Ramos (cell line): ENCODE data around the gene CSMD2.

Experiments
- in situ Hi-C: fragments of 300-500 bp; cut with MboI; formaldehyde crosslinking; loops from one replicate; pipeline ENCODE4 v1.14.3; 2022; ENCODE audit warnings: low sequenced_read_pairs; ENCODE audit not compliant: unreplicated experiment

The CSMD2 gene

GRCh38 chr1:33667386-33668282 is 497.4 kb downstream of the CSMD2 start:
- in situ Hi-C loops, result no loop called here

GRCh38 chr1:33666616-33667015 is 498.4 kb downstream of the CSMD2 start:
- in situ Hi-C loops, result no loop called here

- in situ Hi-C loops, result no loop called here
Measured at GRCh38 chr1:33661811-33662454, 503.1 kb downstream of the CSMD2 start.

DNA sequence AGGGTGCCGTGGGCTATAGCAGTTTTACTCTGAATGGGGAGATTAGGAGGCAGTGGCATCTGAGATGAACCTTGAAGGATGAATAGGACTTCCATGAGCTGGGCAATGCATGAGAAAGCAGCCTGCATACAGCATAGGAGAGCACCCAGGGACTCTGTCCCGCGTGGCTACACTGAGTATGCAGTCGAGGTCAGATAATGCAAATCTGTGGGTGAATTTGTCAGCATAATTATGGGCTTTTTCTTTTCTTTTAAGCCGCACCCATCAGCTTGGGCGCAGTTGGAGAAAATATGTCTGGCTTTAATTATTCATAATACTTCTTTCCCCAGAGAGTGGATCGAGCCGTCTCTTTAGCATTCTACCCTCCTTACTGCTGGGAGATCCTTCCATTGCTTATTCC is 504.1 kb downstream of the CSMD2 start:
- in situ Hi-C loops, result no loop called here

- in situ Hi-C loops, result no loop called here
Measured at GRCh38 chr1:33660244-33660643, 504.8 kb downstream of the CSMD2 start.

GRCh38 chr1:33659641-33660040 is 505.4 kb downstream of the CSMD2 start:
- in situ Hi-C loops, result no loop called here

DNA sequence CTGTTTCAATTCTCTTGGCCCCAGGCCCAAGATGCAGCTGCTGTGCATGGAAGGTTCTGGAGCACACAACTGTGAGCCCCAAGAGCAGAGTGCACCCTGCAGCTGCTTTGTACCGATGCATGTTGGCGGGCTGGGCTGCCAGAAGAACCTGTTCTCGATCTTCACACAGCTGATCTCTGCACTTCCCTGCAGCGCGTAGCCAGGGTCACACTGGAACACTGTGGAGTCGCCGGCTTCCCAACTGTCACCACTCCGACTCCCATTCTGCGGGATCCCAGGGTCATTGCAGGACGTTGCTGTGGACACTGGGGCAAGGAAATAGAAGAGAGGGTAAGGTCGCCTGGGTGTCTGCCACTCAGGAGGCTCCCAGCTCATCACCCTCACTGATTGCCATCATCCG is 507.2 kb downstream of the CSMD2 start:
- in situ Hi-C loops, result no loop called here

GRCh38 chr1:33656467-33657005 is 508.5 kb downstream of the CSMD2 start:
- in situ Hi-C loops, result no loop called here

GRCh38 chr1:33655496-33655895 is 509.5 kb downstream of the CSMD2 start:
- in situ Hi-C loops, result no loop called here

- in situ Hi-C loops, result no loop called here
Measured at GRCh38 chr1:33654267-33654834, 510.7 kb downstream of the CSMD2 start.

- in situ Hi-C loops, result no loop called here
Measured at GRCh38 chr1:33653226-33653625, 511.8 kb downstream of the CSMD2 start.

GRCh38 chr1:33650708-33651107 is 514.3 kb downstream of the CSMD2 start:
- in situ Hi-C loops, result no loop called here

DNA sequence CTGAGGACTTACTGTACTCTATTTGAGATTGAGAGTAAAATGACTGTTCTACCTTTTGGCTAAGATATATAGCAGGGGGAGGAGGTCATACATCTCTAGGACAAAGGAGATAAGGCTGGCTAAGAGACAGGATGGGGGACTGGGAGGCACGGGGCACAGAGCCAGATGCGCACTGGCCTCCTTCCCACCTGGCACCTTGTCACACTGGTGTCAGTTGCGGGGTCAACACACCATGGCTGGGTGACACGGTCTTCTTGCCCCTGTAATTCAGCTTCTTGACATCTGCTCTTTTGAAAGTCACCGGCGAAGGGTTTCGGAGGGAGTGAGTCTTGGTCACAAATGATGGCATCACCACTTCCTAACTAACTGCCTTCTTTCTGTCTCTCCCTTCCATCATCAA is 515.3 kb downstream of the CSMD2 start:
- in situ Hi-C loops, result no loop called here

DNA sequence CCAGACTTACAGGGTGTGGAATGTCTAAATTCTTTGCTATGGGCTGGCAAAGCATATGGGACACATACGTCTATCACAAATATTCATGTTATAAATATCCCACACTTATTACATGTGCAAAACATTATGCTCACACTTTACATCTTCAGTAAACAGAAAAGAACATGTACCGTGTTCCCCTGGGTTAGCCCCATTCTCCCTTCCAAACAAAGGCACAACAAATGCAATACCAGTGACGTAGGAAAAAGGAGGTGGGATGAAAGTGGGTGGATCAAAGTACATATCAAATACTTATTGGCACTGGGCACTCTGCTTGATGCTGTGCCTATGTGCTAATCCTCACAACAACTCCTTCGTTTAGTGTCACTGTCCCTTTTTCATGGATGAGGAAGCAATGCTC is 521.8 kb downstream of the CSMD2 start:
- in situ Hi-C loops, result no loop called here

DNA sequence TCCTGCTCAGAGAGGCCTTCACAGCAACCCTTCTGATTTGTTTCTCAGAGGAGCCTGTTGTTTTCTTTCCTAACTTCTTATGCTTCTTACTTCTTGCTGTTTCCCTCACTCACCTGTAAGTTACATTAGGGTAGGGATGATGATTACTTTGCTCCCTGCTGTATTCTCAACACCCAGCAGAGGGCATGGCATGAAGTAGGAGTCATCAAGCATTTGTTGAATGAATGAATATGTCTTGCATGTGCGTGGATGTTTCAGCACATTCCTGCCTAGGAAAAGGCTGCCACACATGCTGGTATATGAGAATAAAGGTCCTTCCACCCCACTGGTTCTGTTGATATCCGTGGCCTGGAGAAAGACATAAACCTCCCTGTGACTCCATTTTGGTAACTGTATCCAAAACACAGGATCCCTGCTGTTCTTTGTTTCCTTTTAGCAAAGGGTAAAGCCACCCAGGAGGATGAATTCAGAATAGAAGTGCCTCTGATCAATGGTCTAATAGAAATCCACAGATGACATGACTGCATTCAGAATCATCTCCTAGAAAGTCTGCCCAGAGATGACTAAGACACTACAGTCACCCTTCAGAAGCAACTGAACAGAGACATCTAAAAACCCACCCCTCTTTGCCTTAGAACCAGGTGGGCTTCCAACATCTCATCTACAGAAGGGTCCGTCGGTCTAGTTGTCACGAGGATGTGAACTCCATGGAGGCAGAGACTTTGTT is 523.8 kb downstream of the CSMD2 start:
- in situ Hi-C loops, result no loop called here

DNA sequence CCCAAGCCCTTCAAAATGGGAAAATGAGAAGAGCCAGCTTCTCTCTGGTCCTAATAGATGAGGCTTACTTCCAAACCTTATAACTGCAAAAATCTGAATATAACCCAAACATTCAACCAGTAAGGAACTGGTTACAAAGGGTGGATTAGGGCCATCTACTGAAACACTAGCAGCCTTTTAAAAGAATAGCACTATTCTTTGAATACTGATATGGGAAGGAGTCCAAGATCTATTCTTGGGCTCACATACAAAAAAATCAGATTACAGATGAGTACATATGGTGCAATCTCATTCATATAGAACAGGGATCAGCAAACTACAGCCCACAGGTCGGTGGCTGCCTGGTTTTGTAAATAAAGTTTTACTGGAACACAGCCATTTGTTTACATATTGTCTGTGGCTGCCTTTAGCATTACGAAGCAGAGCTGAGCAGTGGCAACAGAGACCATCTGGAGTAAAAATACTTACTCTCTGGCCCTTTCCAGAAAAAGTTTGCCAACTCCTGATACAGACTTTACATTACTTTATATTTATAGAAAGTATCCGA is 524.8 kb downstream of the CSMD2 start:
- in situ Hi-C loops, result no loop called here

DNA sequence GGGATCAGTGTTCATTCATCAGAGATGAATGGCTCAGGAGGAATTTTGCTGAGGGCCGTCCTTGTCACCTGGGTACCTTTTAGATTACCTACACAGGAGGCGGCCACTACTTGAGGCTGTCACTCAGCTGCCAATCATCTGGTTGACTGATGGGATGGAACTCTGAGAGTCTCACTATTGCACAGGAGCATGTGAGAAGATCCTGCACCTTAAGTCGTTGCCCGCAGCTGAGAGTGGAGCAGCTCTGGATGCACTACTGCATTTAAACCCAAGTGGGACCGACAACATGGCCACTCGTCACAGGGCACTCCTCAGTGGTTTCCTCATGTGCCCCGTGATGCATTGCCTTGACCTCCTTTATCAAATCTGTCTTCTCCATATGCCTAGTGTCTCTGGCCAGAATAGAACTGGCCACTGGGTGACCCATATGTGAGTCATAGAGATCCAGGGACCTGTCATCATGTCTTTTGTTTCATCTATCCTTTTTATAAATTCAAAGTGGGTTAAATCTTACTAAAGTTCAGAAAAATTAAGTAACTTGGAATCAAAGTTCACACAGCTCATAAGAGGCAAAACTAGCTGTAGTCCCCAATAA is 527.1 kb downstream of the CSMD2 start:
- in situ Hi-C loops, result no loop called here

DNA sequence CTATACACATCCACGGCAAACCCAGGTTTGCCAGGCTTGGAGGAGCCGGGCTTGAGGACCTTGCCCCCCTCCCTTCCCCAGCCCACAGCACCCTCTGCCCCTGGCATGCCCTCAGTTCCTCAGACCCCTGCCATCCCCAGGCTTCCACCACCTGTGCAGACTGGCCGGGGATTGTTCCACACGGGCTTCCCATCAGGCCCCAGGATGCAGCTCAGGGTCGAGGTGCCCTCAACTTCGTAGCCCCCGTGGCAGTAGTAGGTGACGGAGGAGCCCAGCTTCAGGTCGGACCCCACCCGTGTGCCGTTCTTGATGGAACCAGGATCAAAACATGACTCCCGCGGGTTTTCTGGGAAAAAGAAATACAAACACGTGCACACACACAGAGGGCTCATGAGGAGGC is 528.8 kb downstream of the CSMD2 start:
- in situ Hi-C loops, result no loop called here

GRCh38 chr1:33635336-33636012 is 529.6 kb downstream of the CSMD2 start:
- in situ Hi-C loops, result no loop called here
